HG03571 (cell line): ENCODE results near the gene GLI3.

Experiments used
- ATAC-seq: cut with Tn5 transposase; IDR thresholded peaks from one replicate; pipeline ENCODE4 v1.9.1; 2021; ENCODE audit not compliant: unreplicated experiment

The GLI3 gene

GRCh38 chr7:41940760-41941343 lies 296.2 kb downstream of the GLI3 start:
- ATAC-seq: peak; percentile 82

- no peak for ATAC-seq
Measured at GRCh38 chr7:41938371-41938770, 298.6 kb downstream of the GLI3 start.

- no peak for ATAC-seq
Measured at GRCh38 chr7:41933427-41933826, 303.6 kb downstream of the GLI3 start.

- ATAC-seq: peak; percentile 36
Measured at GRCh38 chr7:41931263-41931646, 305.8 kb downstream of the GLI3 start.

GRCh38 chr7:41930538-41931262 lies 306.3 kb downstream of the GLI3 start:
- peak; percentile 63 for ATAC-seq

GRCh38 chr7:41928781-41929180 lies 308.2 kb downstream of the GLI3 start:
- no peak for ATAC-seq

GRCh38 chr7:41928166-41928565 lies 308.8 kb downstream of the GLI3 start:
- ATAC-seq: no peak

- ATAC-seq: no peak
Measured at GRCh38 chr7:41927380-41927779, 309.6 kb downstream of the GLI3 start.

GRCh38 chr7:41925946-41926345 lies 311.1 kb downstream of the GLI3 start:
- ATAC-seq: no peak

- ATAC-seq: no peak
Measured at GRCh38 chr7:41924796-41925195, 312.2 kb downstream of the GLI3 start.

- no peak for ATAC-seq
Measured at GRCh38 chr7:41922373-41922772, 314.6 kb downstream of the GLI3 start.

GRCh38 chr7:41921453-41921981 lies 315.5 kb downstream of the GLI3 start:
- ATAC-seq: no peak

- ATAC-seq: no peak
Measured at GRCh38 chr7:41918597-41918996, 318.4 kb downstream of the GLI3 start.

GRCh38 chr7:41916450-41916927 lies 320.5 kb downstream of the GLI3 start:
- no peak for ATAC-seq

GRCh38 chr7:41915871-41916270 lies 321.1 kb downstream of the GLI3 start:
- no peak for ATAC-seq

GRCh38 chr7:41912851-41913567 lies 324.0 kb downstream of the GLI3 start:
- no peak for ATAC-seq

GRCh38 chr7:41912426-41912825 lies 324.6 kb downstream of the GLI3 start:
- ATAC-seq: no peak

GRCh38 chr7:41911792-41912191 lies 325.2 kb downstream of the GLI3 start:
- no peak for ATAC-seq
